Right kidney (tissue), 9 donors: ENCODE data around the gene GABARAPL1.
"Not testable (repeated sequence)": the region's sequence is repeated elsewhere in the genome, so short reads cannot be mapped to it uniquely, and the experiment has no call there.

Experiments
- DNase-seq: peaks from one replicate; pipeline ENCODE4 v3.0.0-alpha.2; 2016
- long read RNA-seq, 8 donors: transcript quantifications; one replicate each; lab custom pipeline, GENCODE V29; 2026

Gene GABARAPL1
- long read RNA-seq, donor 1, transcript GABARAPL1-201 (4 exons, 1,957 nt) = major isoform, 30 of 32 reads
- long read RNA-seq, donor 1, partial matches to known transcripts = 0 of 32 reads
- long read RNA-seq, donor 1, other reads (novel, unspliced or antisense) = 0 of 32 reads
- long read RNA-seq, donor 2, transcript GABARAPL1-201 (4 exons, 1,957 nt) = major isoform, 14 of 16 reads
- long read RNA-seq, donor 2, partial matches to known transcripts = 0 of 16 reads
- long read RNA-seq, donor 2, other reads (novel, unspliced or antisense) = 0 of 16 reads
- long read RNA-seq, donor 3, transcript GABARAPL1-201 (4 exons, 1,957 nt) = major isoform, 13 of 16 reads
- long read RNA-seq, donor 3, partial matches to known transcripts = 0 of 16 reads
- long read RNA-seq, donor 3, other reads (novel, unspliced or antisense) = 0 of 16 reads
- long read RNA-seq, donor 4, transcript GABARAPL1-201 (4 exons, 1,957 nt) = major isoform, 15 of 16 reads
- long read RNA-seq, donor 4, partial matches to known transcripts = 0 of 16 reads
- long read RNA-seq, donor 4, other reads (novel, unspliced or antisense) = 0 of 16 reads
- long read RNA-seq, donor 5, transcript GABARAPL1-201 (4 exons, 1,957 nt) = major isoform, 19 of 21 reads
- long read RNA-seq, donor 5, partial matches to known transcripts = 0 of 21 reads
- long read RNA-seq, donor 5, other reads (novel, unspliced or antisense) = 0 of 21 reads
- long read RNA-seq, donor 6, transcript GABARAPL1-201 (4 exons, 1,957 nt) = major isoform, 23 of 42 reads
- long read RNA-seq, donor 6, partial matches to known transcripts = 19 of 42 reads
- long read RNA-seq, donor 6, other reads (novel, unspliced or antisense) = 0 of 42 reads
- long read RNA-seq, donor 7, transcript GABARAPL1-201 (4 exons, 1,957 nt) = major isoform, 20 of 41 reads
- long read RNA-seq, donor 7, partial matches to known transcripts = 18 of 41 reads
- long read RNA-seq, donor 7, other reads (novel, unspliced or antisense) = 0 of 41 reads
- long read RNA-seq, donor 8, transcript GABARAPL1-201 (4 exons, 1,957 nt) = major isoform, 15 of 16 reads
- long read RNA-seq, donor 8, partial matches to known transcripts = 0 of 16 reads
- long read RNA-seq, donor 8, other reads (novel, unspliced or antisense) = 0 of 16 reads

GRCh38 chr12:10212739-10213131 lies at the start of gene GABARAPL1:
Gene GABARAPL1 (plus strand): TSS chr12:10212877. CDS start chr12:10213130, 253 bp downstream.
- peak; percentile 86 for DNase-seq

GRCh38 chr12:10163084-10163483 lies 49.6 kb upstream of the GABARAPL1 start:
- no peak for DNase-seq

GRCh38 chr12:10165421-10165820 lies 47.3 kb upstream of the GABARAPL1 start:
- no peak for DNase-seq

- no peak for DNase-seq
Observed at GRCh38 chr12:10167599-10167998, 45.1 kb upstream of the GABARAPL1 start.

GRCh38 chr12:10169104-10169503 lies 43.6 kb upstream of the GABARAPL1 start:
- no peak for DNase-seq

DNA sequence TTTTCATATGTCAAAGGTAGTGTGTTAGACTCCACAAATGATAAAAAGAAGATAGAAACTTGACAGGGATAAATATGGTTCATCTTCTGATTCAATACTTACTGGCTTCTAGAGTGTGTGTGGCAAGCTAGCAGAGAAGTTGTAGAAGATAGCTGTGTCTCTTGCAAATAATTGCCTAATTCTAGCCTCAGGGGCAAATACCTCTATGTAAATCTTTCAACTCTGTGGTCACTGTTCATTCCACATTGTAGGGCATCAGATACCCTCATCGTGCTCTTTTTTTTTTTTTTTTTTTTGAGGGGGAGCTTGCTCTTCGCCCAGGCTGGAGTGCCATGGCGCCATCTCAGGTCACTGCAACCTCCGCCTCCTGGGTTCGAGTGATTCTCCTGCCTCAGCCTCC lies 42.5 kb upstream of the GABARAPL1 start:
- DNase-seq = no peak

- DNase-seq = no peak
Observed at GRCh38 chr12:10171973-10172728, 40.5 kb upstream of the GABARAPL1 start, which contains the start of gene OLR1. Gene OLR1 (minus strand): TSS chr12:10172132. CDS start chr12:10172077, 55 bp downstream.

- DNase-seq = no peak
Observed at GRCh38 chr12:10174986-10175614, 37.6 kb upstream of the GABARAPL1 start.

- DNase-seq = peak; percentile 22
Observed at GRCh38 chr12:10175846-10176636, 36.6 kb upstream of the GABARAPL1 start.

DNA sequence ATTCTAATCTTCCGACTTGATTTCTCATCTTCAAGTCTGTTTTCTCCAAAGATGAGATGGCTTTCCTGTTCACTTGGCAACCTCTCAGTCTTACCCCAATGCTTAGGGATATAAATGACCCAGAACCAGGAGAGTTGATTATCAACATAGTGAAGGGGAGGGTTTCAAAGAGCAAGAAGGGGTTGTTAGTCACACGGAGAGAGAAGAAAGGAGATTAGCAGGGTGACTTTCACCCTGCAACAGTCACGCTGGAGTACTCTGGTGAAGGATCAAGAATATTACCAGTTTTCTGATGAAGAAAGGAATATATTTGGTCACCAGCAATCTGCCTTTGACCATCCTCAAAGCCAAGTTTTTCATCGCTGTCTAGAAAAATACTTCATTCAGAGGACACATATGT lies 33.9 kb upstream of the GABARAPL1 start, which contains the start of gene TMEM52B:
Gene TMEM52B (plus strand): TSS at position 212 of the 400 bp plus-strand sequence. CDS start 543 bp downstream, outside the sequence.
- no peak for DNase-seq

DNA sequence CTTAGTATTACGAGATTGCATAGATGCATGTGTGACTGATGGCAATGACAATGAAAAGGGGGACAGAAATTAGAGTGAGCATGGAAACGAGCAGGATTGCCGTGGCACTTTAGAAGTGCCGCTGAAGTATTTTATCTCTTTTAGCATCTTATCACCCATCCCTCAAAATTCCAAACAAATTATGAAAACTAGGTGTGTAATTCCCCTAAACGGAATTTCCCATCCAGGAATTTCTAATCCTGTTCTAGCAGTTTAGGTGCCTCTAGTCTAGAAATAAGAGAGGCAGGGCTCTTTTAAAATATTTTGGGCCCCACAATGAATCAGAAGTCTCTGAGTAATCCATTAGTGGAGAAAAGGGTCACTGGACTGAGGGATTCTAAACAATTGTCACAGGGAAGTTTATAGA lies 32.9 kb upstream of the GABARAPL1 start:
- DNase-seq = no peak

DNA sequence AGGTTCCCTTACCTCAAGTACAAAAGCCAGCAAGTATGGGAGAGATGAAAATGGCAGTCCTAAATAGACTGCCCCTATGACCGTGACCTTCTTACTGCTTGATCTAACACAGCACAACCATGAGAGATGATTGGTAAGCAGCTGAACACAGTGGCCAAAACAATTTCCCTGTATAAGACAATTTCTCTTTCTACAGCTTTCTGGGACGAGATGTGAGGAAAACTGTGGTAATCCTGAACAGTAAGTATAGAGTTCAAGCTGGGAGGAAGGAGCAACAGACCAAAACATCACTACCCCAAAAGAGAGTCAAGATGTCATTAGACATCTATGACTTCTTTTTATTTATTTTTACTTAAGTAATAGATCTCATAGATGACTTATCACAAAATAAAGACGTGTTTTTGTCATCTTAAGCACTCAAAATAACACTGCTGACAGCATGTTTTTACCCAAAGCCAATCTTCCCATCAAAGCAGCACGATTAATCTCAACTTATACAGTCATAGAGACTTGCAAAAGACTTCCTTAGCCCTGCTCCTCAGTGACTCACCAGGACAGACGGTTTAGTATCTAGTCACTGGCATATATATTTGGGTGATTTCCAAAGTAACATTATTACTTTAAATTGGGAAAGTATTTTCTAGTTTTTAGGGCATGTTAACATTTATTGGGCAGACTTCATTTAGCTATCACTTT lies 30.2 kb upstream of the GABARAPL1 start:
- no peak for DNase-seq

DNA sequence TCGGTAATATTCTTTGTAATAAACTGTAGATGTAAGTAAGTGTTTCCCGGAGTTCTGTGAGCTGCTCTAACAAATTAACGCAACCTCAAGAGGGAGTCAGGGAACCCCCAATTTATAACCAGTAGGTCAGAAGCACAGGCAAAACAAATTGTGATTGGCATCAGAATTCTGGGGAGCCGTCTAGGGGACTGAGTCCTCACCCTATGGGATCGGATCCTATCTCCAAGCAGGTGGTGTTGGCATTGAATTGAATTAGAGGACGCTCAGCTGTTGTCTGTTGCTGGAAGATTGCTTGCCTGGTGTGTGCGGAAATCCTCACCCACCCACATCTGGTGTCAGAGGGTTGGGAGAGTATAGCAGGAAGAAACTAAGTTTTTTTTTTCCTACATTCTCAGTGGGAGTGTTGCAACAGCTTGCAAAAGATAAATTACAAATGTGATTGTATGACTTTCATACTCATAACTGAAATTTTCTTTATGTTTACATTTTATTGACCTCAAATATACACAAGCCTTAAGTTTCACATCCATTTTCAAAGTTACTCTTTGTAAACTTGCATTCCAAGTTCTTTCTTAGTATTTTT lies 28.3 kb upstream of the GABARAPL1 start:
- no peak for DNase-seq

DNA sequence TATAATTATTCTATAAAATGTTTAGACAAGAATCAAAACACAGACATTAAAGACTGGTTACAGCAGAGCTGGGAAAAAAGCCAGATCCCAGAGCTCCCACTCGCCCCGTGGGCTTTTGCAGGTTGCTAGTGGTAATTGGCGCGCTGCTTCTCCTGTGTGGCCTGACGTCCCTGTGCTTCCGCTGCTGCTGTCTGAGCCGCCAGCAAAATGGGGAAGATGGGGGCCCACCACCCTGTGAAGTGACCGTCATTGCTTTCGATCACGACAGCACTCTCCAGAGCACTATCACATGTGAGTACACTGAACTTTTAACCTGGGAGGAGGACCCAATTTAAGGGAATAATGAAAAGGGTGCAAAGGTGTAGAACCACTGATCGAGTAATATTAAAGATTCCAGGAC lies 26.4 kb upstream of the GABARAPL1 start:
- DNase-seq = no peak

DNA sequence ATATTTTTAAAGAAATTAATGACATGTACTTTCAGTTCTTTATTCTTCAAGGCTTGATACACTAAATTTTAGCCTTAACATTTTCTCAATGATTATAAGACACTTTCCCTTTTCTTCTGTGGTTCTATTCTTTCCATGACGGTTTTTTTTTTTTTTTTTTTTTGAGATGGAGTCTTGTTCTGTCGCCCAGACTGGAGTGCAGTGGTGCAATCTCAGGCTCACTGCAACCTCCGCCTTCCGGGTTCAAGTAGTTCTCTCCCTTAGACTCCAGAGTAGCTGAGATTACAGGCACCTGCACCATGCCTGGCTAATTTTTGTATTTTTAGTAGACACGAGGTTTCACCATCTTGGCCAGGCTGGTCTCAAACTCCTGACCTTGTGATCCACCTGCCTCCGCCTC lies 25.7 kb upstream of the GABARAPL1 start:
- not testable (repeated sequence) for DNase-seq

DNA sequence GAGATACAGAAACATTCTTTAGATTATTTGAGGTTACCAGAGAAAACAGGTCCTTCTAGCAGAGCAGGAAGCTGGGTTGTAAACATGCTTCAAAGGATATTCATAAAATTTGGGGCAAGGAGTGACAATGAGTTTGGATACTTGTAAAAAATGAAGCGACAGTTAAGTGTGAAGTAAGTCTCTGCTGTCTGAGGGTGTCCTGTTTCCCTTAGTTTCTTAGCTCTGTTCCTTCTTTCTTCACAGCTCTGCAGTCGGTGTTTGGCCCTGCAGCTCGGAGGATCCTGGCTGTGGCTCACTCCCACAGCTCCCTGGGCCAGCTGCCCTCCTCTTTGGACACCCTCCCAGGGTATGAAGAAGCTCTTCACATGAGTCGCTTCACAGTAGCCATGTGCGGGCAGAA lies 23.0 kb upstream of the GABARAPL1 start:
- no peak for DNase-seq

GRCh38 chr12:10190558-10191388 lies 21.9 kb upstream of the GABARAPL1 start:
- DNase-seq = peak; percentile 29

DNA sequence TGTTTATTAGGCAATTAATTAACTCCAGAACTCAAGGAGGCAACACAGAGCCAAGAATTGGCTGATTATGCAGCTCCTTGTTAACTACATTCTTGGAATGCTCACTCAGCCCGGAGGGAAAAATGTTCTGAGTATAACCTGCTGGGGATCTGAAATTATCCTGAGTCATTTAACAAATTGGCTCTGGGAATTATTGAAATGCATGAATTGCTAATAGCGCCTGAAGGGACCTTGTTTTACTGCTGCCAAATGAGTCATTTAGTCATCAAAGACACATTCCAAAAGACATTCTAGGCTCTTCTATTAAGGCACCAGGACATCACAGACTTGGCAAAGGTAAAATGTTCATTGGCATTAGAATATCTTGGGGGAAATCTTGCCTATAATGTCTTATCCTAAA lies 20.8 kb upstream of the GABARAPL1 start:
- DNase-seq = no peak
